Trophoblast cell (in vitro differentiated cells and primary cell): Measurements from ENCODE around the gene TULP3.

Experiments
- DNase-seq, 2 donors: peaks; one replicate each; pipeline ENCODE4 v3.0.0-alpha.2; 2016
- H2AFZ ChIP-seq: 2 replicates; pipeline ENCODE4 v1.6.1; 2013; ENCODE audit warnings: low read length, moderate library complexity, mild to moderate bottlenecking; ENCODE audit not compliant: insufficient read depth, poor library complexity
- H2AK5ac ChIP-seq: 2 replicates; pipeline ENCODE4 v1.6.1; 2013; ENCODE audit warnings: mild to moderate bottlenecking, low read length
- H2BK120ac ChIP-seq: 2 replicates; pipeline ENCODE4 v1.6.1; 2013; ENCODE audit warnings: low read length, mild to moderate bottlenecking, moderate library complexity; ENCODE audit not compliant: insufficient read depth, poor library complexity
- H2BK12ac ChIP-seq: 2 replicates; pipeline ENCODE4 v1.6.1; 2013; ENCODE audit warnings: mild to moderate bottlenecking, low read length, moderate library complexity
- H2BK5ac ChIP-seq: 2 replicates; pipeline ENCODE4 v1.6.1; 2013; ENCODE audit warnings: low read length, low read depth, moderate library complexity, mild to moderate bottlenecking; ENCODE audit not compliant: poor library complexity
- H3K14ac ChIP-seq: 2 replicates; pipeline ENCODE4 v1.6.1; 2013; ENCODE audit warnings: mild to moderate bottlenecking, low read length
- H3K18ac ChIP-seq: 2 replicates; pipeline ENCODE4 v1.6.1; 2013; ENCODE audit warnings: mild to moderate bottlenecking, low read length
- H3K23ac ChIP-seq: 2 replicates; pipeline ENCODE4 v1.6.1; 2013; ENCODE audit warnings: low read length
- H3K27ac ChIP-seq: 2 replicates; pipeline ENCODE4 v1.5.1; 2013; ENCODE audit warnings: low read depth, mild to moderate bottlenecking, inconsistent platforms, low read length, moderate library complexity
- H3K27me3 ChIP-seq: 2 replicates; pipeline ENCODE4 v1.6.1; 2013; ENCODE audit warnings: inconsistent platforms, mild to moderate bottlenecking, low read length, moderate library complexity; ENCODE audit not compliant: insufficient read depth
- H3K36me3 ChIP-seq, 2 experiments: 1 replicate in 1 of 2; 2 replicates in 1 of 2; pipeline ENCODE4 v1.6.1; 2013; ENCODE audit warnings: low read length in 2 of 2, mild to moderate bottlenecking in 2 of 2, moderate library complexity in 1 of 2; ENCODE audit not compliant: insufficient read depth in 2 of 2, control insufficient read depth in 1 of 2
- H3K4ac ChIP-seq: 2 replicates; pipeline ENCODE4 v1.6.1; 2013; ENCODE audit warnings: low read depth, mild to moderate bottlenecking, low read length, moderate library complexity
- H3K4me1 ChIP-seq, 2 experiments: 1 replicate in 1 of 2; 2 replicates in 1 of 2; pipeline ENCODE4 v1.6.1; 2013; ENCODE audit warnings: low read length in 2 of 2, mild to moderate bottlenecking in 2 of 2, moderate library complexity in 1 of 2; ENCODE audit not compliant: insufficient read depth in 2 of 2, control insufficient read depth in 1 of 2
- H3K4me2 ChIP-seq: 2 replicates; pipeline ENCODE4 v1.6.1; 2013; ENCODE audit warnings: inconsistent platforms, mild to moderate bottlenecking, low read length, moderate library complexity
- H3K4me3 ChIP-seq: 2 replicates; pipeline ENCODE4 v1.5.1; 2013; ENCODE audit warnings: mild to moderate bottlenecking, low read depth, low read length, inconsistent platforms
- H3K79me1 ChIP-seq: one replicate; pipeline ENCODE4 v1.6.1; 2013; ENCODE audit warnings: low read length
- H3K79me2 ChIP-seq: 2 replicates; pipeline ENCODE4 v1.6.1; 2013; ENCODE audit warnings: low read length, mild to moderate bottlenecking; ENCODE audit not compliant: control insufficient read depth, insufficient read depth, poor library complexity
- H3K9ac ChIP-seq: 2 replicates; pipeline ENCODE4 v1.6.1; 2013; ENCODE audit warnings: mild to moderate bottlenecking, low read length
- H3K9me3 ChIP-seq: 2 replicates; pipeline ENCODE4 v1.6.1; 2013; ENCODE audit warnings: low read depth, mild to moderate bottlenecking, control low read depth, inconsistent platforms, low read length; ENCODE audit not compliant: insufficient read depth
- H4K12ac ChIP-seq: 2 replicates; pipeline ENCODE4 v1.6.1; 2013; ENCODE audit warnings: low read depth, mild to moderate bottlenecking, low read length, moderate library complexity
- H4K8ac ChIP-seq: 2 replicates; pipeline ENCODE4 v1.6.1; 2013; ENCODE audit warnings: low read depth, mild to moderate bottlenecking, low read length, moderate library complexity
- H4K91ac ChIP-seq: one replicate; pipeline ENCODE4 v1.6.1; 2013; ENCODE audit warnings: low read depth, mild to moderate bottlenecking, low read length, moderate library complexity
- WGBS: extraction: QIAGEN DNeasy Blood & Tissue Kit; methylation state at CpG from one replicate; pipeline ENCODE4 v1.1.7; 2013; ENCODE audit warnings: missing lambda C conversion rate; ENCODE audit not compliant: insufficient read length, insufficient coverage; ENCODE audit errors: extremely low coverage; 5-methylcytosine and 5-hydroxymethylcytosine counted together

The TULP3 gene

GRCh38 chr12:2963760-2964292 is 73.1 kb downstream of the TULP3 start:
- H4K8ac ChIP-seq, result no peak overlapping the region
- no peaks in the 10 kb centered on the region for H3K27me3 ChIP-seq
- H3K4me3 ChIP-seq, result no peak overlapping the region
- no peak overlapping the region for H3K9ac ChIP-seq
- no peak overlapping the region for H3K23ac ChIP-seq
- H2AK5ac ChIP-seq, result no peak overlapping the region
- no peak overlapping the region for H2BK120ac ChIP-seq
- H3K4me1 ChIP-seq, result peaks cover 26 to 29% of the 10 kb centered on the region in 2 experiments
- no peak for DNase-seq
- peaks cover 18% of the 10 kb centered on the region for H3K79me1 ChIP-seq
- no peak overlapping the region for H4K12ac ChIP-seq
- H3K79me2 ChIP-seq, result peaks cover 21% of the 10 kb centered on the region
- H3K18ac ChIP-seq, result peak overlapping the region; percentile 38
- H3K4me2 ChIP-seq, result peak overlapping the region; percentile 4
- peak overlapping the region; percentile 22 for H4K91ac ChIP-seq
- H3K14ac ChIP-seq, result peak overlapping the region; percentile 19
- H3K36me3 ChIP-seq, result peaks cover 3 to 5% of the 10 kb centered on the region in 2 experiments
- no CpG with 5 or more reads among the region's 15 CpGs for WGBS
- peak overlapping the region; percentile 18 for H2BK5ac ChIP-seq
- H2BK12ac ChIP-seq, result peak overlapping the region; percentile 42
- peak overlapping the region; percentile 66 for H3K4ac ChIP-seq
- H3K9me3 ChIP-seq, result no peaks in the 10 kb centered on the region
- no peak overlapping the region for H3K27ac ChIP-seq
- no peak overlapping the region for H2AFZ ChIP-seq

GRCh38 chr12:2967651-2968050 is 77.0 kb downstream of the TULP3 start:
- Histone ChIP-seq H2BK12ac (no peak overlapping the region), H3K79me1 (peaks cover 4% of the 10 kb centered on the region), H3K4me1 (peaks cover 18 to 20% of the 10 kb centered on the region in 2 experiments), H3K4me3 (no peak overlapping the region), H3K36me3 (peaks cover 5 to 14% of the 10 kb centered on the region in 2 experiments), H3K27ac (no peak overlapping the region), H3K9ac (no peak overlapping the region), H3K4me2 (no peak overlapping the region), H3K79me2 (peaks cover 13% of the 10 kb centered on the region), H2AFZ (no peak overlapping the region), H4K12ac (no peak overlapping the region), H2AK5ac (no peak overlapping the region), H2BK120ac (no peak overlapping the region), H3K18ac (no peak overlapping the region), H4K8ac (no peak overlapping the region), H4K91ac (no peak overlapping the region), H3K27me3 (no peaks in the 10 kb centered on the region), H3K14ac (no peak overlapping the region), H3K4ac (no peak overlapping the region), H3K9me3 (no peaks in the 10 kb centered on the region), H2BK5ac (no peak overlapping the region), H3K23ac (no peak overlapping the region)
- DNase-seq, result no peak
- no CpG with 5 or more reads among the region's 2 CpGs for WGBS

GRCh38 chr12:2970744-2971143 is 80.1 kb downstream of the TULP3 start:
- no peak overlapping the region for H3K18ac ChIP-seq
- no peak overlapping the region for H2BK5ac ChIP-seq
- peaks cover 2 to 6% of the 10 kb centered on the region in 2 experiments for H3K4me1 ChIP-seq
- no peak overlapping the region for H3K9ac ChIP-seq
- H3K4ac ChIP-seq, result no peak overlapping the region
- no peak overlapping the region for H4K12ac ChIP-seq
- peak; percentile 62 to 63 for DNase-seq
- peaks cover 8 to 11% of the 10 kb centered on the region in 2 experiments for H3K36me3 ChIP-seq
- H3K9me3 ChIP-seq, result no peaks in the 10 kb centered on the region
- H3K14ac ChIP-seq, result no peak overlapping the region
- no peaks in the 10 kb centered on the region for H3K27me3 ChIP-seq
- H2AK5ac ChIP-seq, result no peak overlapping the region
- no peaks in the 10 kb centered on the region for H3K79me1 ChIP-seq
- no peak overlapping the region for H2BK120ac ChIP-seq
- no peak overlapping the region for H4K8ac ChIP-seq
- H2BK12ac ChIP-seq, result no peak overlapping the region
- H3K4me2 ChIP-seq, result no peak overlapping the region
- no peak overlapping the region for H3K23ac ChIP-seq
- no CpG with 5 or more reads among the region's 10 CpGs for WGBS
- peaks cover 2% of the 10 kb centered on the region for H3K79me2 ChIP-seq
- peak overlapping the region; percentile 32 for H3K4me3 ChIP-seq
- no peak overlapping the region for H3K27ac ChIP-seq
- no peak overlapping the region for H2AFZ ChIP-seq
- no peak overlapping the region for H4K91ac ChIP-seq

- Histone ChIP-seq H3K4me3 (no peak overlapping the region), H3K79me2 (no peaks in the 10 kb centered on the region), H2AFZ (no peak overlapping the region), H3K23ac (no peak overlapping the region), H2BK120ac (no peak overlapping the region), H2AK5ac (no peak overlapping the region), H4K91ac (no peak overlapping the region), H3K27ac (no peak overlapping the region), H4K8ac (no peak overlapping the region), H3K9me3 (peaks cover 2% of the 10 kb centered on the region), H3K4me2 (no peak overlapping the region), H3K9ac (no peak overlapping the region), H4K12ac (no peak overlapping the region), H3K18ac (no peak overlapping the region), H3K36me3 (peaks cover 9 to 11% of the 10 kb centered on the region in 2 experiments), H3K4me1 (peaks cover 2 to 10% of the 10 kb centered on the region in 2 experiments), H3K27me3 (no peaks in the 10 kb centered on the region), H2BK5ac (no peak overlapping the region), H3K79me1 (no peaks in the 10 kb centered on the region), H3K14ac (no peak overlapping the region), H3K4ac (no peak overlapping the region), H2BK12ac (no peak overlapping the region)
- DNase-seq, result no peak
- no CpG with 5 or more reads among the region's 9 CpGs for WGBS
Measured at GRCh38 chr12:2973566-2973965, 82.9 kb downstream of the TULP3 start.
